Stimulated activated memory B cell treated with anti-CD40 and anti-IgM and Interleukin-4, amounts not matched to agents 10 μg/mL and 1 μg/mL and 100 μg/mL, for 72 hours (primary cell): ENCODE results near the gene RTP3.

Source experiments
- ATAC-seq: fragments of 150-1000 bp; cut with Tn5 transposase; 2 replicates; pipeline ENCODE4 v1.10.0; 2021
- H3K27ac Mint-ChIP-seq: one replicate; pipeline ENCODE4 v1.8.0; 2022; ENCODE audit warnings: mild to moderate bottlenecking, mixed read lengths
- H3K27me3 Mint-ChIP-seq: one replicate; pipeline ENCODE4 v1.8.0; 2022; ENCODE audit warnings: mixed read lengths
- H3K36me3 Mint-ChIP-seq: one replicate; pipeline ENCODE4 v1.8.0; 2022; ENCODE audit warnings: mixed read lengths
- H3K4me1 Mint-ChIP-seq: one replicate; pipeline ENCODE4 v1.8.0; 2022; ENCODE audit warnings: mixed read lengths
- H3K4me3 Mint-ChIP-seq: one replicate; pipeline ENCODE4 v1.8.0; 2022; ENCODE audit warnings: mild to moderate bottlenecking, moderate library complexity, mixed read lengths
- H3K9me3 Mint-ChIP-seq: one replicate; pipeline ENCODE4 v1.8.0; 2022; ENCODE audit warnings: mixed read lengths

RTP3 gene

GRCh38 chr3:46497556-46498265, at the start of gene RTP3:
Gene RTP3 (plus strand): TSS chr3:46497976. CDS start chr3:46498063, 87 bp downstream.
- Mint-ChIP-seq H3K27ac (peak within 1 kb of the TSS; percentile 36), H3K4me1 (peaks cover 45% of the 10 kb centered on the region), H3K9me3 (no peaks in the 10 kb centered on the region), H3K4me3 (no peak within 1 kb of the TSS), H3K27me3 (no peaks in the 10 kb centered on the region), H3K36me3 (no peaks in the 10 kb centered on the region)
- no peak for ATAC-seq

- no peaks in the 10 kb centered on the region for H3K36me3 Mint-ChIP-seq
Measured at GRCh38 chr3:46448721-46449120, 49.1 kb upstream of the RTP3 start.

GRCh38 chr3:46449755-46450552, 47.8 kb upstream of the RTP3 start:
- peaks cover 26% of the 10 kb centered on the region for H3K27me3 Mint-ChIP-seq
- H3K9me3 Mint-ChIP-seq, result no peaks in the 10 kb centered on the region
- no peak overlapping the region for H3K4me3 Mint-ChIP-seq
- no peak overlapping the region for H3K27ac Mint-ChIP-seq
- no peaks in the 10 kb centered on the region for H3K36me3 Mint-ChIP-seq
- peaks cover 12% of the 10 kb centered on the region for H3K4me1 Mint-ChIP-seq
- no peak for ATAC-seq

More at GRCh38 chr3:46448721-46449120, 49.1 kb upstream of the RTP3 start:
- Mint-ChIP-seq H3K4me1 (peaks cover 8% of the 10 kb centered on the region), H3K4me3 (no peak overlapping the region), H3K27me3 (peaks cover 19% of the 10 kb centered on the region), H3K9me3 (no peaks in the 10 kb centered on the region), H3K27ac (no peak overlapping the region)
- no peak for ATAC-seq

GRCh38 chr3:46453526-46454208, 44.1 kb upstream of the RTP3 start:
- Mint-ChIP-seq H3K36me3 (no peaks in the 10 kb centered on the region), H3K27me3 (peaks cover 26% of the 10 kb centered on the region), H3K4me3 (no peak overlapping the region), H3K9me3 (no peaks in the 10 kb centered on the region), H3K27ac (no peak overlapping the region), H3K4me1 (peaks cover 12% of the 10 kb centered on the region)
- ATAC-seq, result no peak

- ATAC-seq, result no peak
- no peaks in the 10 kb centered on the region for H3K36me3 Mint-ChIP-seq
- H3K9me3 Mint-ChIP-seq, result no peaks in the 10 kb centered on the region
- H3K4me3 Mint-ChIP-seq, result no peak overlapping the region
- H3K27ac Mint-ChIP-seq, result no peak overlapping the region
- H3K27me3 Mint-ChIP-seq, result peaks cover 24% of the 10 kb centered on the region
- peaks cover 7% of the 10 kb centered on the region for H3K4me1 Mint-ChIP-seq
Measured at GRCh38 chr3:46454209-46454595, 43.6 kb upstream of the RTP3 start.

GRCh38 chr3:46454606-46455005, 43.2 kb upstream of the RTP3 start:
- Mint-ChIP-seq H3K4me1 (peaks cover 7% of the 10 kb centered on the region), H3K4me3 (no peak overlapping the region), H3K27ac (no peak overlapping the region), H3K27me3 (peaks cover 24% of the 10 kb centered on the region), H3K36me3 (no peaks in the 10 kb centered on the region), H3K9me3 (no peaks in the 10 kb centered on the region)
- no peak for ATAC-seq

DNA sequence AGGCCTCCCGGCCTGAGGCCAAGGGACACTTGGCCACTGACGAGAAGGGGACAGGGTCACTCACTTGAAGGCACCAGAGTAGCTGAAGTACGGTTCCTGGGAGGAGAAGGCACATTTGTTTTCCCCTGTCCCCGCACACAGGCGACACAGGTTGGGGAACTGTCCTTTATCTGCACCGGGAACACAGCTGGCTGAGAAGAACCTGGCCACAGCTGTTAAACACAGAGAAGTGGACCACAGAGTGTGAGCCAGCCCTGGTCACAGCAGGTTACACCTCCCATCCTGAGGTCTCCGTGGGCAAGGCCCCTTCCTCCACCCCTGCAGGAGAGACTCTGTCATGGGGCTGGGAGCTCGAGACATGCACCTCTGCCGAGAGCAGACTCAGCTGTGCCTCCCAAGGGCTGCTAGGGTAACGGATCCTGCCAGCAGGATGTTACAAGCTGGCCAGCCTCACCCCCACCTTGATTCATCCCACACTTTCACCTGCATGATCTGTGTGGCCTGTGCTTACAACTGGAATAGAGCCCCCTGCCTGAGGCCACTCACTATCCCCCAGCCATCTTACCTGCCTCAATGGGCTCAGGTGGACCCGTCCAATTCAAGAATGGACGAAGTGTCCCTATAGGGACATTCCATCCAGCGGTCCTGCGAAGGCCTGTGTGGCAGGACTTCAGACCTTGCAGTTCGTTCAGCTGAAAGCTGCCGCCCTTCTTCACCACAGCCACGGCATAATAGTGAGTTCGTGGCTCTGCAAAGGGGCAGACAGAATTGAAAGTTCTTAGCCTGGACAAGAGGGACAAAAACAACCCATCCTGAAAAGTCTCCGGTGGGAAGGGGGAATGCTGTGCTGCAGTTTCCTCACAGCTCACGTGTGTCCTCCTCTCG, 42.3 kb upstream of the RTP3 start:
- Mint-ChIP-seq H3K4me1 (peaks cover 7% of the 10 kb centered on the region), H3K36me3 (no peaks in the 10 kb centered on the region), H3K27ac (no peak overlapping the region), H3K9me3 (no peaks in the 10 kb centered on the region), H3K27me3 (peaks cover 31% of the 10 kb centered on the region), H3K4me3 (no peak overlapping the region)
- ATAC-seq, result no peak

DNA sequence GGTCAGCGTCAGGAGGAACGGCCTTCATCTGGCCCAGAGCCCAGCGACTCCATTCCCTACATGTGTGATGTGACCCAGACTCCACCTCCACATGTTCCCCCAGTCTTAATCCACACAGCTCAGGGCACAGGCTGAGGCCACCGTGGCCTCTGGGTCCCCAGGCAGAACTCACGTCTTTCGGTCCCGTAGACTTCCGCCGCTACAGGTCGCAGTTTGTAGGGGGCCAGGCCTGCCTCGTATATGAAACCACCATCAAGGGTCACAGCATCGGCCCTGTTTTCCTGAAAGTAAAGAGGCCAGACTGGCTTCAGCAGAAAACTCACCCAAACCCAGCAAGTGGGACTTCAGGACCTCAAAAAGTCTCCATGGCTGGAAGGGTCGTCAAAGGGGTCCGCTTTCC, 41.7 kb upstream of the RTP3 start:
- Mint-ChIP-seq H3K4me1 (peaks cover 7% of the 10 kb centered on the region), H3K27ac (no peak overlapping the region), H3K36me3 (no peaks in the 10 kb centered on the region), H3K4me3 (no peak overlapping the region), H3K27me3 (peaks cover 38% of the 10 kb centered on the region), H3K9me3 (no peaks in the 10 kb centered on the region)
- no peak for ATAC-seq

- Mint-ChIP-seq H3K4me1 (no peaks in the 10 kb centered on the region), H3K4me3 (no peak overlapping the region), H3K27ac (no peak overlapping the region), H3K9me3 (no peaks in the 10 kb centered on the region), H3K36me3 (no peaks in the 10 kb centered on the region), H3K27me3 (peaks cover 61% of the 10 kb centered on the region)
- no peak for ATAC-seq
Measured at GRCh38 chr3:46460051-46460450, 37.7 kb upstream of the RTP3 start.

DNA sequence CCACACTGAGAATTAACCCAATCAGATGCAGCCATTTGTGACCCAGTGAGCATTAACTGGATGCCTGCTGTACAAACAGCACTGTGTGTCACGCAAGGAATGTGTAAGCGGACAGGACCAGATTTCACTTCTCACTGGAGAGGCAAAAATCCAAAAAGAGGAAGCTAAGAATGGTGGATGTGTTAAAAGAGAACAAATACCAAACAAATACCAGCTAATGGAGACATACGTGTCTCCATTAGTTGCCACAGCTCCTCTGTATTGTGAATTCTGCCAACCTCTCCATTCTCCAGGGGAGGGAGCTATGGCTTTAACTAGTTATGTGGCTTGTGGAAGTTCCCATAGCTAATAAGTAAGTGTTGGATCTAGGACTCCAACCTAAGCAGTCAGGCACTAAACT, 35.7 kb upstream of the RTP3 start:
- Mint-ChIP-seq H3K4me3 (no peak overlapping the region), H3K9me3 (no peaks in the 10 kb centered on the region), H3K27ac (no peak overlapping the region), H3K36me3 (no peaks in the 10 kb centered on the region), H3K27me3 (peaks cover 71% of the 10 kb centered on the region), H3K4me1 (no peaks in the 10 kb centered on the region)
- ATAC-seq, result no peak

- Mint-ChIP-seq H3K9me3 (no peaks in the 10 kb centered on the region), H3K4me3 (no peak overlapping the region), H3K27me3 (peaks cover 71% of the 10 kb centered on the region), H3K4me1 (no peaks in the 10 kb centered on the region), H3K36me3 (no peaks in the 10 kb centered on the region), H3K27ac (no peak overlapping the region)
- ATAC-seq, result peak; percentile 6
Measured at GRCh38 chr3:46462511-46462910, 35.3 kb upstream of the RTP3 start.

DNA sequence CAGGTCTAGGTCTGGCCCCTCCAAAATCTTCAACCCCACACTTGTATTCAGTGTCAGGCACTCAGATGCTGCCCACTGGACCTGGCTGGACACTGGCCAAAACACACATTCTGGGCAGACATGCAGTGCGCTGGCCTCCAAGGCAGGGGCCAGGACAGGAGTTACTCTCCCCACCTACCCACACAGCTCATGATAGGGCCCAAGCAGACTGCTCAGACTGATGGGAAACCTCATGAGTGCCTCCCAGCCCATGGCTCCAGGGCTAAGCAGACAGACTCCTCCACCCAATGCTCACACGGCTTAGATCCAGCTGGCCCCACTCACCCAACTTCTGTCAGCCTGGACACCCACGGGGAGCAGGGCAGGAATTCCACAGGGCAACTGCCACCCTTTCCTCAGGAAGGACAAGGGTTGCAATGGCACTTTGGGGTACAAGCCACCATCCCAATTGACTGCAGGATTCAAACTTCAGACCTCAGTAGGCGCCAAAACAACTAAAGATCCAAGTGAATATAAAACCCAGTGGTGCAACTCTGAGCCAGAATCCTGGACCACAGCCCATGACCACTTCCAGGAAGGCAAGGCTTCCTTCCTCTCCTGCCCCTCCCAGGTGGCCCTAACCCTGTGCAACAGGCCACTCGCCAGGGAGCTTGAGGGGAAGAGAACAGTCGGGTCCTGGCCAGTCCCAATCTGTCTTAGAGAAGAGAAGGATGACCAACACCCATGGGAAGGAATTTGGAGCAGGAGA, 34.5 kb upstream of the RTP3 start:
- Mint-ChIP-seq H3K36me3 (no peaks in the 10 kb centered on the region), H3K27me3 (peaks cover 71% of the 10 kb centered on the region), H3K4me1 (no peaks in the 10 kb centered on the region), H3K27ac (no peak overlapping the region), H3K4me3 (no peak overlapping the region), H3K9me3 (no peaks in the 10 kb centered on the region)
- ATAC-seq, result peak; percentile 5

GRCh38 chr3:46463868-46464241, 33.9 kb upstream of the RTP3 start:
- Mint-ChIP-seq H3K4me1 (no peaks in the 10 kb centered on the region), H3K4me3 (no peak overlapping the region), H3K27ac (no peak overlapping the region), H3K36me3 (no peaks in the 10 kb centered on the region), H3K9me3 (no peaks in the 10 kb centered on the region), H3K27me3 (peaks cover 71% of the 10 kb centered on the region)
- no peak for ATAC-seq
